Endodermal cell (in vitro differentiated cells): ENCODE data around the gene PCDH17. TPM values are rescaled to one million over a fixed set of nuclear protein-coding genes. Genes with fewer than 3 reads are reported as not detected.

ENCODE experiments used
- DNase-seq: peaks from one replicate; pipeline ENCODE4 v3.0.0-alpha.2; 2017
- H3K27ac ChIP-seq: 2 replicates; pipeline ENCODE4 v1.5.1; 2013; ENCODE audit warnings: mild to moderate bottlenecking, low read depth, low read length, moderate library complexity
- H3K27me3 ChIP-seq: 2 replicates; pipeline ENCODE4 v1.6.1; 2013; ENCODE audit warnings: mild to moderate bottlenecking, low read length, moderate library complexity; ENCODE audit not compliant: insufficient read depth, control insufficient read depth, poor library complexity, severe bottlenecking
- H3K36me3 ChIP-seq: 2 replicates; pipeline ENCODE4 v1.7.0; 2013; ENCODE audit warnings: mild to moderate bottlenecking, low read length, moderate library complexity; ENCODE audit not compliant: control insufficient read depth, insufficient read depth
- H3K4me1 ChIP-seq: one replicate; pipeline ENCODE4 v1.7.0; 2013; ENCODE audit warnings: low read length; ENCODE audit not compliant: control insufficient read depth, insufficient read depth
- H3K4me3 ChIP-seq: 2 replicates; pipeline ENCODE4 v1.5.1; 2013; ENCODE audit warnings: mild to moderate bottlenecking, low read length, moderate library complexity
- H3K9ac ChIP-seq: 2 replicates; pipeline ENCODE4 v1.6.1; 2013; ENCODE audit warnings: mild to moderate bottlenecking, low read length, moderate library complexity; ENCODE audit not compliant: poor library complexity, severe bottlenecking; ENCODE audit errors: extremely low read depth
- H3K9me3 ChIP-seq: 2 replicates; pipeline ENCODE4 v1.6.1; 2013; ENCODE audit warnings: mild to moderate bottlenecking, low read length, moderate library complexity; ENCODE audit not compliant: control insufficient read depth
- H3K27ac Mint-ChIP-seq: 2 replicates; pipeline ENCODE4 v1.8.0; 2020; ENCODE audit warnings: mixed read lengths
- H3K27me3 Mint-ChIP-seq: 2 replicates; pipeline ENCODE4 v1.8.0; 2021; ENCODE audit warnings: mild to moderate bottlenecking, mixed read lengths; ENCODE audit not compliant: insufficient read depth
- H3K36me3 Mint-ChIP-seq: 2 replicates; pipeline ENCODE4 v1.8.0; 2020; ENCODE audit warnings: low read depth, mixed read lengths
- H3K4me1 Mint-ChIP-seq: 2 replicates; pipeline ENCODE4 v1.8.0; 2020; ENCODE audit warnings: mixed read lengths
- H3K4me3 Mint-ChIP-seq: 2 replicates; pipeline ENCODE4 v1.8.0; 2020; ENCODE audit warnings: mild to moderate bottlenecking, moderate library complexity, mixed read lengths
- H3K9me3 Mint-ChIP-seq: 2 replicates; pipeline ENCODE4 v1.8.0; 2020; ENCODE audit warnings: mild to moderate bottlenecking, mixed read lengths
- CTCF ChIP-seq: fragments of 200-600 bp; sonication (generic); conservative IDR thresholded peaks from 2 replicates; pipeline ENCODE4 v1.5.0; 2021; ENCODE audit warnings: antibody characterized with exemption, mild to moderate bottlenecking
- WGBS, 2 experiments: methylation state at CpG; one replicate each; pipeline versions ENCODE4 v1.1.5 to v1.1.7; 2013; ENCODE audit warnings: missing lambda C conversion rate in 2 of 2, mixed read lengths in 1 of 2; ENCODE audit not compliant: insufficient coverage in 1 of 2, insufficient read length in 1 of 2; 5-methylcytosine and 5-hydroxymethylcytosine counted together
- total RNA-seq, 2 donors: library from RNA; stranded (reverse); fragmentation: NEBNext Ultra II Directional in 1 of 2; extraction: Animal tissue kit (Norgen Biotek cat#: 25700) in 1 of 2; gene quantifications; 2 replicates in 1 of 2; 3 replicates in 1 of 2; pipeline ENCODE4 v1.2.1, GENCODE V29; 2021

The PCDH17 gene
- total RNA-seq, 2 donors from 2014 or later, result 3.7 to 6.3 TPM

- no peaks in the 10 kb centered on the region for H3K27me3 Mint-ChIP-seq
- no peak for TF ChIP-seq CTCF
- no peaks in the 10 kb centered on the region for H3K36me3 Mint-ChIP-seq
- Histone ChIP-seq H3K4me3 (no peak overlapping the region), H3K36me3 (no peaks in the 10 kb centered on the region), H3K4me1 (no peaks in the 10 kb centered on the region), H3K9ac (no peak overlapping the region), H3K9me3 (no peaks in the 10 kb centered on the region), H3K27me3 (no peaks in the 10 kb centered on the region), H3K27ac (no peak overlapping the region)
- H3K9me3 Mint-ChIP-seq, result no peaks in the 10 kb centered on the region
- 88 to 90% methylated on average over 1 to 4 of the region's 4 CpGs for WGBS, 2 experiments
- DNase-seq, result no peak
- H3K4me3 Mint-ChIP-seq, result no peak overlapping the region
- no peak overlapping the region for H3K27ac Mint-ChIP-seq
- no peaks in the 10 kb centered on the region for H3K4me1 Mint-ChIP-seq
These were observed 108.1 kb downstream of the PCDH17 start for GRCh38 chr13:57739543-57740190.

- no peaks in the 10 kb centered on the region for H3K9me3 Mint-ChIP-seq
- no peak for TF ChIP-seq CTCF
- H3K27ac ChIP-seq, result no peak overlapping the region
- H3K27me3 Mint-ChIP-seq, result no peaks in the 10 kb centered on the region
- H3K27me3 ChIP-seq, result no peaks in the 10 kb centered on the region
- H3K9me3 ChIP-seq, result no peaks in the 10 kb centered on the region
- no peaks in the 10 kb centered on the region for H3K4me1 Mint-ChIP-seq
- H3K27ac Mint-ChIP-seq, result no peak overlapping the region
- no peak overlapping the region for H3K9ac ChIP-seq
- 78 to 85% methylated on average over 2 of the region's 2 CpGs for WGBS, 2 experiments
- H3K36me3 ChIP-seq, result no peaks in the 10 kb centered on the region
- H3K4me3 Mint-ChIP-seq, result no peak overlapping the region
- H3K4me1 ChIP-seq, result no peaks in the 10 kb centered on the region
- no peak overlapping the region for H3K4me3 ChIP-seq
- H3K36me3 Mint-ChIP-seq, result no peaks in the 10 kb centered on the region
- DNase-seq, result no peak
These were observed 109.2 kb downstream of the PCDH17 start for GRCh38 chr13:57740719-57741118.

GRCh38 chr13:57748096-57748495, 116.6 kb downstream of the PCDH17 start:
- H3K4me1 ChIP-seq, result no peaks in the 10 kb centered on the region
- H3K9me3 ChIP-seq, result no peaks in the 10 kb centered on the region
- H3K27me3 ChIP-seq, result no peaks in the 10 kb centered on the region
- TF ChIP-seq CTCF, result no peak
- H3K9ac ChIP-seq, result no peak overlapping the region
- H3K9me3 Mint-ChIP-seq, result peaks cover 2% of the 10 kb centered on the region
- 86 to 100% methylated on average over 1 to 3 of the region's 3 CpGs for WGBS, 2 experiments
- H3K4me3 Mint-ChIP-seq, result no peak overlapping the region
- no peaks in the 10 kb centered on the region for H3K36me3 Mint-ChIP-seq
- H3K27me3 Mint-ChIP-seq, result no peaks in the 10 kb centered on the region
- no peak overlapping the region for H3K27ac Mint-ChIP-seq
- H3K4me3 ChIP-seq, result no peak overlapping the region
- DNase-seq, result no peak
- no peaks in the 10 kb centered on the region for H3K36me3 ChIP-seq
- no peaks in the 10 kb centered on the region for H3K4me1 Mint-ChIP-seq
- H3K27ac ChIP-seq, result no peak overlapping the region
